HepG2 (cell line): ENCODE measurements around the gene FGFR3. TPM values are rescaled to one million over a fixed set of nuclear protein-coding genes. Genes with fewer than 3 reads are reported as not detected.

ENCODE experiments used
- BRF2 ChIP-seq: sonication (generic); formaldehyde crosslinking; IDR thresholded peaks from 2 replicates; pipeline ENCODE4 v1.8.1; 2022; ENCODE audit warnings: mild to moderate bottlenecking, missing genetic modification reagents
- DRAP1 ChIP-seq: IDR thresholded peaks from 2 replicates; pipeline ENCODE4 v1.6.1; 2016; ENCODE audit warnings: missing genetic modification reagents, missing compliant biosample characterization
- EED ChIP-seq: sonication (generic); formaldehyde crosslinking; IDR thresholded peaks from 2 replicates; pipeline ENCODE4 v1.5.0; 2020; ENCODE audit warnings: mild to moderate bottlenecking, missing genetic modification reagents
- FOSL1 ChIP-seq: sonication (generic); formaldehyde crosslinking; IDR thresholded peaks from 2 replicates; pipeline ENCODE4 v1.9.0; 2021; ENCODE audit warnings: missing genetic modification reagents, borderline replicate concordance
- FOXP4 ChIP-seq: sonication (generic); formaldehyde crosslinking; IDR thresholded peaks from 2 replicates; pipeline ENCODE4 v1.4.0; 2020; ENCODE audit warnings: missing genetic modification reagents
- GMEB1 ChIP-seq: sonication (generic); formaldehyde crosslinking; IDR thresholded peaks from 2 replicates; pipeline ENCODE4 v1.5.1; 2020; ENCODE audit warnings: missing genetic modification reagents, mild to moderate bottlenecking, borderline replicate concordance
- PRDM15 ChIP-seq: sonication (generic); formaldehyde crosslinking; IDR thresholded peaks from 2 replicates; pipeline ENCODE4 v1.4.0; 2020; ENCODE audit warnings: missing genetic modification reagents
- REST ChIP-seq, 2 experiments: IDR thresholded peaks; 2 replicates each; pipeline ENCODE4 v1.6.1; 2011 to 2012; ENCODE audit warnings: low read length in 2 of 2, borderline replicate concordance in 1 of 2, low read depth in 1 of 2, mild to moderate bottlenecking in 1 of 2, moderate library complexity in 1 of 2
- SIN3A ChIP-seq: IDR thresholded peaks from 2 replicates; pipeline ENCODE4 v1.6.1; 2011; ENCODE audit warnings: low read depth, mild to moderate bottlenecking, control low read depth, low read length, borderline replicate concordance
- SKI ChIP-seq: fragments of 450-650 bp; IDR thresholded peaks from one replicate; pipeline ENCODE4 v1.6.1; 2018; ENCODE audit warnings: mild to moderate bottlenecking; ENCODE audit not compliant: partially characterized antibody
- TEAD2 ChIP-seq: sonication (generic); formaldehyde crosslinking; IDR thresholded peaks from 2 replicates; pipeline ENCODE4 v1.9.0; 2021; ENCODE audit warnings: missing genetic modification reagents
- ZNF207 ChIP-seq: fragments of 450-650 bp; IDR thresholded peaks from 2 replicates; pipeline ENCODE4 v1.6.1; 2016; ENCODE audit warnings: antibody characterized with exemption, borderline replicate concordance
- ZNF713 ChIP-seq: sonication (generic); formaldehyde crosslinking; IDR thresholded peaks from 2 replicates; pipeline ENCODE4 v1.4.0; 2020; ENCODE audit warnings: mild to moderate bottlenecking, missing genetic modification reagents
- polyA plus RNA-seq, 8 experiments: library from polyadenylated mRNA; depleted of rRNA in 3 of 8; stranded (reverse) in 7 of 8; unstranded in 1 of 8; fragments of >200 nt; fragmentation: Illumina TruSeq in 4 of 8; extraction: Trizol in 4 of 8; gene quantifications; 2 replicates each; pipeline versions ENCODE4 v1.2.1 to v1.2.3, GENCODE V29; 2011 to 2016; ENCODE audit warnings: low read depth in 4 of 8, missing spikeins in 1 of 8, mixed read lengths in 1 of 8; ENCODE audit not compliant: insufficient read depth in 1 of 8
- total RNA-seq, 5 experiments: library from RNA; depleted of rRNA; stranded (reverse); fragments of >200 nt; fragmentation: Illumina TruSeq; extraction: Trizol; gene quantifications; 2 replicates each; pipeline ENCODE4 v1.2.3, GENCODE V29; 2016; ENCODE audit warnings: low read depth in 1 of 5

The FGFR3 gene
- total and polyA plus RNA-seq, 2 of the 13 experiments (the other 11 are each of a cell fraction or from before 2014, with no cell fraction given) = 103 to 109 TPM

- peak; percentile 39; the same call in 1 of the 2 replicates for TF ChIP-seq BRF2 (CRISPR knock-in tag)
- peak; percentile 96 for TF ChIP-seq GMEB1 (CRISPR knock-in tag)
- TF ChIP-seq EED (CRISPR knock-in tag) = no peak
- TF ChIP-seq TEAD2 (CRISPR knock-in tag) = no peak
- 0 out of 2 replicates have a peak, but pooled peaks have one; percentile 85 for TF ChIP-seq ZNF713 (CRISPR knock-in tag)
- TF ChIP-seq SIN3A = peak; percentile 59; the same call in 1 of the 2 replicates
- TF ChIP-seq PRDM15 (CRISPR knock-in tag) = no peak
- peak; percentile 86 for TF ChIP-seq DRAP1 (CRISPR knock-in tag)
- TF ChIP-seq REST (IDR thresholded peaks at IDR 0.05; ENCODE audit: borderline replicate concordance in 1 of 2, low read depth in 1 of 2, low read length in 2 of 2) = no peak
- TF ChIP-seq FOXP4 (CRISPR knock-in tag) = 0 out of 2 replicates have a peak, but pooled peaks have one; percentile 45
- no peak for TF ChIP-seq FOSL1
- peak; percentile 45 for TF ChIP-seq SKI
- TF ChIP-seq ZNF207 = no peak
Observed at GRCh38 chr4:1856071-1856942, 63.2 kb downstream of the FGFR3 start, which contains the start of gene LETM1 (continued).
